Upper lobe of left lung (tissue), 4 donors: ENCODE data around the gene LCN9.

Experiments
- CTCF ChIP-seq, 6 experiments: fragments of 450-650 bp in 4 of 6; fragments of 200-600 bp in 2 of 6; sonication (generic) in 2 of 6; IDR thresholded peaks; one replicate each; pipeline ENCODE4 v1.5.1; 2016 to 2019; ENCODE audit warnings: antibody characterized with exemption in 6 of 6
- EP300 ChIP-seq, 4 donors: sonication (generic); formaldehyde crosslinking; IDR thresholded peaks; one replicate each; pipeline ENCODE4 v1.5.1; 2017; ENCODE audit warnings: antibody characterized with exemption in 4 of 4, control low read depth in 2 of 4
- POLR2A ChIP-seq, 4 donors: fragments of 450-650 bp; IDR thresholded peaks; one replicate each; pipeline ENCODE4 v1.5.1; 2016 to 2017; ENCODE audit warnings: antibody characterized with exemption in 4 of 4, mild to moderate bottlenecking in 2 of 4
- POLR2AphosphoS5 ChIP-seq, 2 donors: sonication (generic); formaldehyde crosslinking; IDR thresholded peaks; one replicate each; pipeline ENCODE4 v1.5.1; 2017; ENCODE audit warnings: antibody characterized with exemption in 2 of 2

GRCh38 chr9:135662758-135663450 is at the start of gene LCN9:
- TF ChIP-seq CTCF (IDR thresholded peaks at IDR 0.05) (no peak), POLR2AphosphoS5 (IDR thresholded peaks at IDR 0.05) (no peak), POLR2A (IDR thresholded peaks at IDR 0.05) (no peak), EP300 (IDR thresholded peaks at IDR 0.05) (no peak)
